ENCODE measurements around the gene LRP5.

- TF ChIP-seq CTCF (IDR thresholded peaks at IDR 0.05; ENCODE audit: low read depth, low read length, poor library complexity, severe bottlenecking) (no peak), EZH2phosphoT487 (IDR thresholded peaks at IDR 0.05; ENCODE audit: borderline replicate concordance, low read length) (no peak)
Measured at GRCh38 chr11:68334923-68335322, 22.5 kb downstream of the LRP5 start.
